HepG2 (cell line): ENCODE measurements around the gene BOD1. TPM values are rescaled to one million over a fixed set of nuclear protein-coding genes. Genes with fewer than 3 reads are reported as not detected.
A peak's percentile ranks its signal among the peaks of the same experiment; 100 is the strongest.

Source experiments
- ATAC-seq: fragments of 200-7000 bp; cut with Tn5 transposase; 3 replicates; pipeline ENCODE4 v1.9.1; 2020; ENCODE audit warnings: mild to moderate bottlenecking, moderate library complexity
- BruUV-seq: library from RNA; stranded (reverse); fragments of 400-500 nt; replicated peaks from 2 replicates; lab custom pipeline; 2021; lab: Mats Ljungman, UMichigan
- CTCF ChIA-PET: fragments of 300-600 bp; formaldehyde crosslinking; extraction: SDS; loops from one replicate; lab custom pipeline; 2021; ENCODE audit warnings: low total read pairs, inconsistent platforms, low intra/inter-chr PET ratio; lab: Yijun Ruan, JAX
- POLR2A ChIA-PET: fragments of 350-600 bp; sonication (Branson Sonifier 250); formaldehyde crosslinking; loops from one replicate; lab custom pipeline; 2020; ENCODE audit warnings: antibody characterized with exemption, inconsistent platforms; lab: Yijun Ruan, JAX
- DNase-seq: peaks from one replicate; pipeline ENCODE4 v3.0.0-alpha.2; 2015; ENCODE audit warnings: low spot score
- FAIRE-seq: peaks from 3 replicates; lab custom pipeline; 2011; peaks lifted over from hg19 to GRCh38; lab: Jason Lieb, UNC
- H2AFZ ChIP-seq: one replicate; pipeline ENCODE4 v1.6.1; 2011; ENCODE audit warnings: low read length, inconsistent platforms
- H3K27ac ChIP-seq: fragments of 300-600 bp; 3 replicates; pipeline ENCODE4 v1.8.0; 2011; ENCODE audit warnings: mixed run types, mild to moderate bottlenecking, mixed read lengths, low read length, inconsistent platforms; ENCODE audit not compliant: insufficient read depth; ENCODE audit errors: extremely low read length
- H3K27me3 ChIP-seq, 2 experiments: fragments of 200-600 bp in 1 of 2; 2 replicates in 1 of 2; 3 replicates in 1 of 2; pipeline versions ENCODE4 v1.6.0 to v1.8.0; 2011; ENCODE audit warnings: low read length in 2 of 2, mild to moderate bottlenecking in 2 of 2, moderate library complexity in 2 of 2, inconsistent platforms in 1 of 2; ENCODE audit not compliant: insufficient read depth in 2 of 2, control insufficient read depth in 1 of 2
- H3K36me3 ChIP-seq, 2 experiments: fragments of 200-600 bp in 1 of 2; replicated peaks in 1 of 2; 2 replicates in 1 of 2; 3 replicates in 1 of 2; pipeline versions ENCODE4 v1.5.1 to v1.8.0; 2011; ENCODE audit warnings: low read length in 2 of 2, inconsistent platforms in 1 of 2; ENCODE audit not compliant: insufficient read depth in 2 of 2, control insufficient read depth in 1 of 2
- H3K4me1 ChIP-seq: 2 replicates; pipeline ENCODE4 v1.5.1; 2012; ENCODE audit warnings: low read length, inconsistent platforms; ENCODE audit not compliant: insufficient read depth
- H3K4me2 ChIP-seq: 2 replicates; pipeline ENCODE4 v1.6.0; 2011; ENCODE audit warnings: low read depth, low read length, inconsistent platforms
- H3K4me3 ChIP-seq, 3 experiments: fragments of 200-600 bp in 1 of 3; sonication (generic), shearing (Covaris generic) in 1 of 3; replicated peaks in 1 of 3; 2 replicates each; pipeline ENCODE4 v1.5.1; 2011 to 2016; ENCODE audit warnings: low read length in 3 of 3, inconsistent platforms in 2 of 3, low read depth in 2 of 3, mild to moderate bottlenecking in 2 of 3, control low read depth in 1 of 3, mixed read lengths in 1 of 3; ENCODE audit not compliant: insufficient read depth in 1 of 3
- H3K79me2 ChIP-seq: one replicate; pipeline ENCODE4 v1.6.1; 2011; ENCODE audit warnings: low read length, inconsistent platforms; ENCODE audit not compliant: insufficient read depth
- H3K9ac ChIP-seq: 2 replicates; pipeline ENCODE4 v1.6.0; 2011; ENCODE audit warnings: mild to moderate bottlenecking, low read depth, low read length, inconsistent platforms; ENCODE audit not compliant: insufficient read depth
- H3K9me3 ChIP-seq: 2 replicates; pipeline ENCODE4 v1.5.1; 2012; ENCODE audit warnings: mild to moderate bottlenecking, low read length
- H4K20me1 ChIP-seq: 2 replicates; pipeline ENCODE4 v1.6.0; 2011; ENCODE audit warnings: inconsistent platforms, mild to moderate bottlenecking, low read length, moderate library complexity; ENCODE audit not compliant: insufficient read depth
- ATF4 ChIP-seq, 2 experiments: fragments of 450-650 bp in 1 of 2; sonication (generic) in 1 of 2; formaldehyde crosslinking; IDR thresholded peaks; 2 replicates each; pipeline versions ENCODE4 v1.5.0 to v1.8.0; 2020 to 2022; ENCODE audit warnings: mild to moderate bottlenecking in 1 of 2, missing genetic modification reagents in 1 of 2
- ATF5 ChIP-seq: sonication (generic); formaldehyde crosslinking; IDR thresholded peaks from 2 replicates; pipeline ENCODE4 v1.4.0; 2020; ENCODE audit warnings: mild to moderate bottlenecking, low read depth, missing genetic modification reagents
- CEBPB ChIP-seq: IDR thresholded peaks from 2 replicates; pipeline ENCODE4 v1.6.1; 2011; ENCODE audit warnings: low read depth, low read length, improper control_type of control experiment, borderline replicate concordance
- CEBPZ ChIP-seq: IDR thresholded peaks from 2 replicates; pipeline ENCODE4 v1.6.1; 2012; ENCODE audit warnings: low read length, improper control_type of control experiment
- FOSL2 ChIP-seq: sonication (generic); formaldehyde crosslinking; IDR thresholded peaks from 2 replicates; pipeline ENCODE4 v1.4.0; 2020; ENCODE audit warnings: missing genetic modification reagents
- GABPB1 ChIP-seq: IDR thresholded peaks from 2 replicates; pipeline ENCODE4 v1.6.1; 2016; ENCODE audit warnings: mild to moderate bottlenecking, missing genetic modification reagents, moderate library complexity, missing compliant biosample characterization
- GATAD2A ChIP-seq: IDR thresholded peaks from 2 replicates; pipeline ENCODE4 v1.6.1; 2016
- HNF4G ChIP-seq, 2 experiments: sonication (generic) in 1 of 2; formaldehyde crosslinking in 1 of 2; IDR thresholded peaks; 2 replicates each; pipeline versions ENCODE4 v1.4.0 to v1.6.1; 2011 to 2020; ENCODE audit warnings: borderline replicate concordance in 2 of 2, low read depth in 2 of 2, mild to moderate bottlenecking in 2 of 2, low read length in 1 of 2, missing genetic modification reagents in 1 of 2, moderate library complexity in 1 of 2
- IRF1 ChIP-seq: sonication (generic); formaldehyde crosslinking; IDR thresholded peaks from 2 replicates; pipeline ENCODE4 v1.4.0; 2020; ENCODE audit warnings: low read depth, mild to moderate bottlenecking, missing genetic modification reagents
- MAFF ChIP-seq: IDR thresholded peaks from 2 replicates; pipeline ENCODE4 v1.6.1; 2011; ENCODE audit warnings: low read depth, low read length, improper control_type of control experiment
- MIXL1 ChIP-seq: IDR thresholded peaks from 2 replicates; pipeline ENCODE4 v1.6.1; 2016
- SOX6 ChIP-seq, 2 experiments: fragments of 450-650 bp in 1 of 2; sonication (generic) in 1 of 2; formaldehyde crosslinking in 1 of 2; IDR thresholded peaks; 2 replicates each; pipeline versions ENCODE4 v1.4.0 to v1.6.1; 2017 to 2020; ENCODE audit warnings: antibody characterized with exemption in 1 of 2, mild to moderate bottlenecking in 1 of 2, missing genetic modification reagents in 1 of 2
- ZBTB26 ChIP-seq: IDR thresholded peaks from 2 replicates; pipeline ENCODE4 v1.6.1; 2016; ENCODE audit warnings: missing compliant biosample characterization, missing genetic modification reagents, borderline replicate concordance
- ZGPAT ChIP-seq: IDR thresholded peaks from 2 replicates; pipeline ENCODE4 v1.6.1; 2016; ENCODE audit warnings: mild to moderate bottlenecking
- ZNF24 ChIP-seq: fragments of 450-650 bp; IDR thresholded peaks from 2 replicates; pipeline ENCODE4 v1.6.1; 2017; ENCODE audit warnings: antibody characterized with exemption, mild to moderate bottlenecking
- WGBS: methylation state at CpG from one replicate; pipeline ENCODE4 v1.1.6; 2017; ENCODE audit warnings: low lambda C conversion rate; 5-methylcytosine and 5-hydroxymethylcytosine counted together
- in situ Hi-C: cut with HindIII; loops from 2 replicates; pipeline ENCODE4 v1.10.0; 2017; ENCODE audit warnings: low pct_unique_long_range_greater_than_20kb; ENCODE audit not compliant: extremely low pct_ligation_motif_present
- intact Hi-C: fragments of 100-400 bp; cut with micrococcal nuclease; formaldehyde crosslinking; loops from one replicate; pipeline ENCODE4 v1.10.0; 2022; ENCODE audit not compliant: unreplicated experiment
- polyA plus RNA-seq, 8 experiments: library from polyadenylated mRNA; depleted of rRNA in 3 of 8; stranded (reverse) in 7 of 8; unstranded in 1 of 8; fragments of >200 nt; fragmentation: Illumina TruSeq in 4 of 8; extraction: Trizol in 4 of 8; gene quantifications; 2 replicates each; pipeline versions ENCODE4 v1.2.1 to v1.2.3, GENCODE V29; 2011 to 2016; ENCODE audit warnings: low read depth in 4 of 8, missing spikeins in 1 of 8, mixed read lengths in 1 of 8; ENCODE audit not compliant: insufficient read depth in 1 of 8
- total RNA-seq, 5 experiments: library from RNA; depleted of rRNA; stranded (reverse); fragments of >200 nt; fragmentation: Illumina TruSeq; extraction: Trizol; gene quantifications; 2 replicates each; pipeline ENCODE4 v1.2.3, GENCODE V29; 2016; ENCODE audit warnings: low read depth in 1 of 5

The BOD1 gene
- total and polyA plus RNA-seq, 2 of the 13 experiments (the other 11 are each of a cell fraction or from before 2014, with no cell fraction given), result 81.5 to 103 TPM

GRCh38 chr5:173633304-173633703, 16.9 kb upstream of the BOD1 start:
- no peak overlapping the region for H3K27ac ChIP-seq
- peaks cover 47% of the 10 kb centered on the region for H3K4me1 ChIP-seq
- WGBS, result 58% methylated on average over 9 of the region's 10 CpGs
- intact Hi-C loops, result no loop called here
- H3K4me3 ChIP-seq, result no peak overlapping the region
- ATAC-seq, result no peak
- no peaks in the 10 kb centered on the region; a peak in 1 of 5 replicates for H3K27me3 ChIP-seq
- no peaks in the 10 kb centered on the region for H3K79me2 ChIP-seq
- no peaks in the 10 kb centered on the region for H3K9me3 ChIP-seq
- no peaks in the 10 kb centered on the region for H4K20me1 ChIP-seq
- 0 out of 2 replicates have a peak overlapping the region, but pooled peaks have one; percentile 0 for H3K4me2 ChIP-seq
- H3K9ac ChIP-seq, result no peak overlapping the region
- no peak overlapping the region for H2AFZ ChIP-seq
- ChIA-PET POLR2A (interaction anchor here (0.9 to 1.1 kb wide), 2 partner anchors 9 to 38 kb away, joined by 3 read pairs; no protein-coding TSS in a partner anchor), CTCF (no interaction called here)
- in situ Hi-C loops, result no loop called here
- DNase-seq, result no peak
- no peak for FAIRE-seq
- no TSS peak for BruUV-seq
- H3K36me3 ChIP-seq, result no peaks in the 10 kb centered on the region
- TF ChIP-seq ZNF24 (no peak), MIXL1 (CRISPR knock-in tag) (no peak), SOX6 (IDR thresholded peaks at IDR 0.05) (no peak), SOX6 (CRISPR knock-in tag; IDR thresholded peaks at IDR 0.05) (no peak), CEBPB (0 out of 2 replicates have a peak, but pooled peaks have one; percentile 33), IRF1 (no peak), ZBTB26 (CRISPR knock-in tag) (no peak), CEBPZ (no peak), ZGPAT (CRISPR knock-in tag) (no peak), GATAD2A (peak; percentile 10; the same call in 1 of the 2 replicates), HNF4G (IDR thresholded peaks at IDR 0.05; ENCODE audit: borderline replicate concordance, low read depth, low read length) (no peak), HNF4G (CRISPR knock-in tag; IDR thresholded peaks at IDR 0.05; ENCODE audit: borderline replicate concordance, low read depth) (no peak), FOSL2 (peak; percentile 27; the same call in 1 of the 2 replicates), GABPB1 (CRISPR knock-in tag) (0 out of 2 replicates have a peak, but pooled peaks have one; percentile 15), ATF4 (CRISPR knock-in tag; IDR thresholded peaks at IDR 0.05) (peak in 1 of 2 experiments; percentile 74; a peak in 2 of 4 replicates), MAFF (0 out of 2 replicates have a peak, but pooled peaks have one; percentile 13), ATF5 (CRISPR knock-in tag) (no peak)
